Psoas muscle (tissue), 8 donors: Measurements from ENCODE around the gene R3HDM4. TPM values are rescaled to one million over a fixed set of nuclear protein-coding genes. Genes with fewer than 3 reads are reported as not detected.
"Not testable (repeated sequence)": the region's sequence is repeated elsewhere in the genome, so short reads cannot be mapped to it uniquely, and the experiment has no call there.

Experiments used
- ATAC-seq, 4 donors: fragments of 200-7000 bp; cut with Tn5 transposase; one replicate each; pipeline ENCODE4 v1.9.1; 2020; ENCODE audit warnings: moderate library complexity in 3 of 4, mild to moderate bottlenecking in 2 of 4
- DNase-seq, 2 donors: peaks; one replicate each; pipeline ENCODE4 v3.0.0-alpha.2; 2020
- H3K27ac ChIP-seq: fragments of 200-600 bp; one replicate; pipeline ENCODE4 v1.8.0; 2022
- H3K27me3 ChIP-seq, 3 donors: fragments of 200-600 bp in 1 of 3; one replicate each; pipeline versions ENCODE4 v1.6.1 to v1.8.0; 2013 to 2022; ENCODE audit warnings: low read length in 2 of 3, mild to moderate bottlenecking in 2 of 3, moderate library complexity in 1 of 3; ENCODE audit not compliant: insufficient read depth in 3 of 3
- H3K36me3 ChIP-seq, 2 donors: fragments of 200-600 bp in 1 of 2; one replicate each; pipeline versions ENCODE4 v1.6.1 to v1.8.0; 2013 to 2022; ENCODE audit warnings: low read depth in 1 of 2, mild to moderate bottlenecking in 1 of 2, moderate library complexity in 1 of 2; ENCODE audit not compliant: insufficient read depth in 1 of 2
- H3K4me1 ChIP-seq: fragments of 200-600 bp; one replicate; pipeline ENCODE4 v1.8.0; 2022
- H3K4me3 ChIP-seq: fragments of 200-600 bp; one replicate; pipeline ENCODE4 v1.8.0; 2022; ENCODE audit warnings: mild to moderate bottlenecking
- H3K9me3 ChIP-seq: fragments of 200-600 bp; one replicate; pipeline ENCODE4 v1.8.0; 2022
- CTCF ChIP-seq: fragments of 200-600 bp; IDR thresholded peaks from one replicate; pipeline ENCODE4 v1.8.0; 2022; ENCODE audit warnings: antibody characterized with exemption
- whole genome bisulfite sequencing, 3 donors: extraction: QIAGEN DNeasy Blood & Tissue Kit; methylation state at CpG; one replicate each; pipeline versions ENCODE4 v1.1.6 to v1.1.7; 2013; 5-methylcytosine and 5-hydroxymethylcytosine counted together
- intact Hi-C, 2 donors: fragments of 100-400 bp; cut with DNase I; formaldehyde crosslinking; loops; one replicate each; pipeline versions ENCODE4 v1.11.0 to v1.14.2; 2022
- polyA plus RNA-seq, 3 donors: library from polyadenylated mRNA; stranded (reverse); fragments of 200-250 nt; gene quantifications; one replicate each; pipeline ENCODE4 v1.2.3, GENCODE V29; 2013
- total RNA-seq, 4 donors: library from RNA; stranded (reverse); fragmentation: NEBNext Ultra II Directional in 2 of 4; extraction: Animal tissue kit (Norgen Biotek cat#: 25700) in 2 of 4; gene quantifications; one replicate each; pipeline versions ENCODE4 v1.2.1 to v1.2.4, GENCODE V29; 2021 to 2023
- donor health status: healthy with polysubstance abuse.
- donor health status: DM: no; HTN: no; CAD: no; lungs with moderate emphysema.
- donor health status: Bipolar disorder and iron deficiency.
- donor health status: healthy.
- donor health status: DM: yes; HTN: yes; CAD: no.
- donor health status: DM: no; HTN: no; CAD: no.
- donor health status: DM: no; HTN: no; CAD: no.
- donor health status: DM: yes; HTN: yes; CAD: no.

The R3HDM4 gene
- total and polyA plus RNA-seq, 7 donors, result 17.8 to 92.0 (median 51.0) TPM

- no peaks in the 10 kb centered on the region for H3K9me3 ChIP-seq
- no peak overlapping the region for H3K4me3 ChIP-seq
- no peak for ATAC-seq
- peaks cover 8% of the 10 kb centered on the region for H3K4me1 ChIP-seq
- peaks cover 0 to 84% (median 11%) of the 10 kb centered on the region in 3 donors for H3K27me3 ChIP-seq
- 69 to 72% (median 70%) methylated on average over 6 of the region's 6 CpGs for WGBS, 3 donors
- no peak for TF ChIP-seq CTCF
- H3K36me3 ChIP-seq, result no peaks in the 10 kb centered on the region
- DNase-seq, result no peak
- no peak overlapping the region for H3K27ac ChIP-seq
- intact Hi-C loops, result loop anchor here in 1 of 2 donors (10.0 kb wide), 1 partner anchor 130 kb away; the partner anchor contains the start of gene WDR18
Observed at GRCh38 chr19:854549-854948, 58.5 kb downstream of the R3HDM4 start.

- H3K9me3 ChIP-seq, H3K36me3 ChIP-seq, DNase-seq, H3K4me3 ChIP-seq, H3K4me1 ChIP-seq, ATAC-seq, H3K27ac ChIP-seq: not testable (repeated sequence)
- intact Hi-C loops, result loop anchor here in 1 of 2 donors (10.0 kb wide), 1 partner anchor 131 kb away; the partner anchor contains the start of gene WDR18
- WGBS, 3 donors, result 73 to 78% (median 77%) methylated on average over 10 to 13 of the region's 17 CpGs
- H3K27me3 ChIP-seq, result peaks cover 0 to 76% (median 13%) of the 10 kb centered on the region in 3 donors
Observed at GRCh38 chr19:853614-854220, 59.3 kb downstream of the R3HDM4 start.

- DNase-seq (peak in 1 of 2 donors; percentile 12), ATAC-seq (no peak)
- H3K27ac ChIP-seq, result no peak overlapping the region
- H3K4me1 ChIP-seq, result peaks cover 7% of the 10 kb centered on the region
- no peaks in the 10 kb centered on the region for H3K36me3 ChIP-seq
- intact Hi-C loops, result loop anchor here in 1 of 2 donors (10.0 kb wide), 1 partner anchor 132 kb away; the partner anchor contains the start of gene WDR18
- TF ChIP-seq CTCF, result no peak
- no peaks in the 10 kb centered on the region for H3K9me3 ChIP-seq
- no peak overlapping the region for H3K4me3 ChIP-seq
- peaks cover 0 to 73% (median 13%) of the 10 kb centered on the region in 3 donors for H3K27me3 ChIP-seq
- WGBS, 3 donors, result 27 to 34% (median 30%) methylated on average over 38 to 67 of the region's 67 CpGs
Observed at GRCh38 chr19:853014-853585, 59.9 kb downstream of the R3HDM4 start.

- H3K27ac ChIP-seq, result no peak within 1 kb of the TSS
- intact Hi-C loops, result loop anchor here in 1 of 2 donors (10.0 kb wide), 1 partner anchor 132 kb away; the partner anchor contains the start of gene WDR18
Observed at GRCh38 chr19:852136-853013, 60.6 kb downstream of the R3HDM4 start, which contains the start of gene ELANE. ELANE (plus strand) TSS chr19:852303; CDS start chr19:852329, 26 bp downstream.

More at GRCh38 chr19:852136-853013, 60.6 kb downstream of the R3HDM4 start, which contains the start of gene ELANE:
- Histone ChIP-seq H3K4me1 (peaks cover 7% of the 10 kb centered on the region), H3K4me3 (no peak within 1 kb of the TSS), H3K36me3 (no peaks in the 10 kb centered on the region), H3K27me3 (peaks cover 0 to 73% (median 16%) of the 10 kb centered on the region in 3 donors), H3K9me3 (no peaks in the 10 kb centered on the region)
- no peak for TF ChIP-seq CTCF
- DNase-seq, result peak; percentile 23 to 53
- no peak for ATAC-seq
- WGBS, 3 donors, result 58 to 68% (median 62%) methylated on average over 41 to 55 of the region's 55 CpGs
